ENCODE results near the gene INPP5K.
"Not testable (repeated sequence)": the region's sequence is repeated elsewhere in the genome, so short reads cannot be mapped to it uniquely, and the experiment has no call there.

INPP5K gene

DNA sequence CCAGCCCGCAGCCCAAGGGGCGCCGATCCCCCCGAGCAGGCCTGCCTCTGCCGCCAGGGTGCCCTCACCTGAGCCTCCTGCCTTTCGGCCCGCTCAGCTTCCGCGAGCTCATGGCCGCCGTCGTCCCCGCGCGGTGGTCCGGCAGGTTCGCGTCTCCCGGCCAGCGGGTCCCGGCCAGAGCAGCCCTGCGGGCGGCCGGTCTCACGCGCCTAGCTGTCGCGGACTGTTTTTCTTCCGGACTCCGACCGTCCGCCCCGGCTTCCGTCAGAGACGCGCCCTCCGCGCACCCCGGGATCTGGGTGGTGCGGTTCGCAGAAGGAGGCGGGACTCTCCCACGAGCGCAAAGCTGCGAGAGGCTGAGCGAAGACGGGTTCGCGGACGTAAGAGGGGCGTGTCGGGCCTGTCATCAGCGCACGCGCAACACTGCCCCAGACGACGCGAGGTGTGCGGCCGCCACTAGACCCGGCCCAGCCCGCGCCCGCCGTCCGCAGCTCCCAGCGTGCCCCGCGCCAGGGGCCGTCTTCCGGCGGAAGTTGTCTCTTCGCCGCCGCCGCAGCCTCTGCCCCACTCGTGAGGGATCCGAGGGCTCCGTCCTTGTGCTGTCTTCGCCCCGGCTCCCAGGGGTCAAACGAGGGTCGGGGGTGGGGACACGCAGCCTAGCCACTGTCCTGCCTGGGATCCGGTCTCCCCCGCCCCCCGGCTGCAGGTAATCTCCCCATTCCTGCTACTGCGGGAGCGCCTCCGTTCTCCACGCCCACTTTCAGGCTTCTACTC, at the start of gene INPP5K:
Gene INPP5K (minus strand): TSS at position 225 of the 774 bp plus-strand sequence. CDS start 113 bp downstream, at position 112.
- DNase-seq, result peak; percentile 97 to 98

GRCh38 chr17:1565877-1566276, 49.5 kb upstream of the INPP5K start:
- DNase-seq, result no peak

- DNase-seq, result no peak
Observed at GRCh38 chr17:1563786-1564613, 47.6 kb upstream of the INPP5K start.

DNA sequence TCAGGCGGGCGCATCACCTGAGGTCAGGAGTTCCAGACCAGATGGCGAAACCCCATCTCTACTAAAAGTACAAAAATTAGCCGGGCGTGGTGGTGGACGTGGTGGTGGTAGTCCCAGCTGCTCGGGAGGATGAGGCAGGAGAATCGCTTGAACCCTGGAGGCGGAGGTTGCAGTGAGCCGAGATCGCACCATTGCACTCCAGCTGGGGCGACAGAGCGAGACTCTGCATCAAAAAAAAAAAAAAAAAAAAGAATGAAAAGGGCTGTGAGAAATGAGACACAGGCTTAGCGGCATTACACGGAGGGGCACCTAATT, 47.0 kb upstream of the INPP5K start:
- DNase-seq, result not testable (repeated sequence)

DNA sequence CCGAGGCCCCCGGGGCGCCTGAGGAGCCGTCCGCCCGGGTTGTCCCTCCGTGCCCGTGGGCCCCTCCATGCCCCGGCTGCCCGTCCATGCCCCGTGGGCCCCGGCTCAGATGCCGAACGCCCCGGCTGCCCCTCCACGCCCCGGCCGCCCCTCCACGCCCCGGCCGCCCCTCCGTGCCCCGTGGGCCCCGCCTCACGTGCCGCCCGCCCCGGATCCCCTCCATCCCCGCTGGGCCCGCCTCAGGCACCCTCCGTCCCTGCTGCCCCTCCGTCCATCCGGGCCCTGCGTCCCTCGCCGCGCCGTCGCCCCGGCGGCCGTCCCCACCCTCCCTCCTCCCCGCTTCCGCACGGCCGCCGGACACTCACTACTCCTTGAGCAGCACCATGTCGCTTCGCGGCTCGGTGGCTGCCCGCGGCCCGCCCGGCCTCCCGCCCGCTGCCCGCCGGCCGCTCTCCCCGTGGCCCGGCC, 45.8 kb upstream of the INPP5K start:
- no peak for DNase-seq

DNA sequence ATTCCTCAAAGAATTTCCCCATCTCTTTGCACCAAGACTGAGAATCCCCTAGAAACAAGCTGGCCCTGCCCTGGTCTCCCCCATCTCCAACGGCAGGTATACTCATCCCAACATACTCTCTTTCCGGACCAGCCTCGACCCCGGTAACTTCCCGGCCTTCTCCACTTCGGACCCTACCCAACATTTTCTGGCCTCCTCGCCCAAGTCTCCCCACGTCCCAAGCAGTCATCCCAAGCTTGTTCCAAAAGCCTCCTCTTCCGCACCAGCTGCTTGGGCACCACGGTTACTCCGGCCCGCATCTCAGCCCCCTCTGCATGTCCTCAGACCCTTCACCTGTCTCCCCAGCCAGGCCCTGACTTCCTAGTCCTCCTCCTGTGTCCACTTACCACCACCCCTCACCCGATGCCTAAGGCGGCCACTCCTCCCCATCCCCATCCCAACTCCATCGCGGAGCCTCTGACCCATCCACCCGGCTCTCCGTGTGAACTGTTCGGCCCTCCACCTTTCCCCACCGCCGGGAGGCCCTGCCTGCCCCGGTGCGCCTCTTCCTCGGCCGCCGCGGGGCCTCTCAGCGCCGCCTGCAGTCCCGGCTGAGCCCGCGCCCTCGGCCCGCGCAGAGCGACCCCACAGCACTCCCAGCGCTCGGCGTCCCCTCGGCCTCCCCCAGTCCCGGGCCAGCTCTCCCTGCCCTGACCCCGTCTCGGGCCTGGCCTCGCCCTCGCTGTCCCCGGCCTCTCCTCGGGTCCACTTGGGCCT, 45.2 kb upstream of the INPP5K start:
- peak; percentile 55 to 67 for DNase-seq

GRCh38 chr17:1560858-1561355, 44.5 kb upstream of the INPP5K start:
- DNase-seq, result no peak

GRCh38 chr17:1560101-1560857, 43.9 kb upstream of the INPP5K start:
- DNase-seq, result no peak

GRCh38 chr17:1559047-1560043, 42.9 kb upstream of the INPP5K start:
- no peak for DNase-seq

DNA sequence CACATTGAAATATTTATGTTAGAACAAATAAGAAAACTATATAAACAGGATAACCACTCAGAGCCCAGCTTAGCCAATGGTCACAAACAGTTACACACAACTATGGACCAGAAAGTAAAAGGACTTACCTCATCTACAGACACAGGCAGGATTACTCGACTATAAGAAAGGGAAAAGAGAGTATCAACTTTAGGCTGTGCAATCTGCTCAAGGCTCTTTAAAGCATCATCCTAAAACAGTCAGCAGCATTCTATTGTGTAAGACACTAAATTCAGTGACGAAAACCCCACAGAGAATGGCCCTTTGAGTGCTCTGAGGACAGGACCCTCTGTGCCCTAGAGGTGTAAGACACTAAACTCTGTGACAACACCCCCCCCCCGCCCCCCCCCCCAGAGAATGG, 42.0 kb upstream of the INPP5K start:
- no peak for DNase-seq

- DNase-seq, result no peak
Observed at GRCh38 chr17:1557355-1558095, 41.1 kb upstream of the INPP5K start.

GRCh38 chr17:1555651-1556471, 39.4 kb upstream of the INPP5K start:
- DNase-seq, result no peak

DNA sequence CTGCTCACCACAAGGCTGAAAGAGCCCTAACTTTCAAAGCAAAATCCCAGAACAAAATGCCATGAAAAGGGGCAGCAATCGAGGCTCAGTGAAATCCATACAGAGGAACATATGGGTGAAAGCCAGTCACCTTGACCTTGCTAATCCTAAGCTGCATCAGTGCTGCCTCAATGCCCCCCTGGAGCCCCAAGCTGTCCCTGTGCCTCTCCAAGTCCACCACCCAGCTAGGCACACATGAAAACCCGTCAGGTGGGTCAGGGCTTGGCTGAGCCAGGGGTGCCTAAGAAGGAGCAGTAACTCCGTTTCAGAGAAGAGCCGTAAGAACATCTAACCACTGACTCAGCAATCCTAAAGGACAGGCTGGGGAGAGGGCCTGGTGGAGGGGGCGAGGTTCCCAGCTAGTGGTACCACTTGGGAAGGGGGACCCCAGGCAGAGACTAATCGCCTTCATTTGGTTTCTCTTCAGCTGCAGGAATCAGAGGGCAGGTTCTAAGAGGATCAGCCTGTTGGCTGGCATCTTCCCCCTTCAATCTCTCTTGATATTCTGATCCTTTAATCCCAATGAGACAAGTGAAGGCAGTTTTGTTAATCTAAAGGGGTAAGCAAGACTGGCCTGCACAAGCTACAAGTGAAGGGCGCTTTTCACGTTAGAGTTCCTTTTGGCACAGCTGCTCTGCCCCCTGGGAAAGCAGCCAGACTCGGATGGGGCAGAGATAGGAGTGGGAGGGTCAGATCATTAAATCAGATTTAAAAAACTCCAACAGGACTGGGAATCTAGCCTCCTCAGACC, 38.5 kb upstream of the INPP5K start:
- DNase-seq, result no peak

GRCh38 chr17:1553354-1554266, 37.2 kb upstream of the INPP5K start:
- no peak for DNase-seq

GRCh38 chr17:1552932-1553331, 36.5 kb upstream of the INPP5K start:
- no peak for DNase-seq

- no peak for DNase-seq
Observed at GRCh38 chr17:1551741-1552140, 35.3 kb upstream of the INPP5K start.

GRCh38 chr17:1548032-1548431, 31.6 kb upstream of the INPP5K start:
- DNase-seq, result no peak
